GM19463 (cell line): ENCODE measurements around the gene SPEN.
"Not testable (repeated sequence)": the region's sequence is repeated elsewhere in the genome, so short reads cannot be mapped to it uniquely, and the experiment has no call there.

Experiments used
- ATAC-seq: cut with Tn5 transposase; IDR thresholded peaks from one replicate; pipeline ENCODE4 v1.9.1; 2021; ENCODE audit warnings: mild to moderate bottlenecking, moderate library complexity; ENCODE audit not compliant: unreplicated experiment

Gene SPEN

GRCh38 chr1:15896841-15897610, 49.5 kb downstream of the SPEN start:
- not testable (repeated sequence) for ATAC-seq

GRCh38 chr1:15899266-15899665, 51.8 kb downstream of the SPEN start:
- no peak for ATAC-seq

GRCh38 chr1:15900662-15901279, 53.3 kb downstream of the SPEN start:
- no peak for ATAC-seq

- ATAC-seq = no peak
Observed at GRCh38 chr1:15902882-15903281, 55.4 kb downstream of the SPEN start.

- no peak for ATAC-seq
Observed at GRCh38 chr1:15908597-15908996, 61.1 kb downstream of the SPEN start.

GRCh38 chr1:15911141-15911540, 63.6 kb downstream of the SPEN start:
- no peak for ATAC-seq

- no peak for ATAC-seq
Observed at GRCh38 chr1:15911927-15912326, 64.4 kb downstream of the SPEN start.

GRCh38 chr1:15913607-15914006, 66.1 kb downstream of the SPEN start:
- not testable (repeated sequence) for ATAC-seq

- ATAC-seq = no peak
Observed at GRCh38 chr1:15915991-15916390, 68.5 kb downstream of the SPEN start.

GRCh38 chr1:15916417-15916816, 68.9 kb downstream of the SPEN start:
- no peak for ATAC-seq

GRCh38 chr1:15916916-15917315, 69.4 kb downstream of the SPEN start:
- no peak for ATAC-seq

GRCh38 chr1:15918962-15919715, 71.6 kb downstream of the SPEN start:
- peak; percentile 74 for ATAC-seq

GRCh38 chr1:15923241-15923640, 75.7 kb downstream of the SPEN start:
- ATAC-seq = no peak

GRCh38 chr1:15926448-15926847, 78.9 kb downstream of the SPEN start:
- not testable (repeated sequence) for ATAC-seq

GRCh38 chr1:15928971-15929965, 81.8 kb downstream of the SPEN start:
- no peak for ATAC-seq

GRCh38 chr1:15931401-15931800, 83.9 kb downstream of the SPEN start:
- no peak for ATAC-seq

- ATAC-seq = no peak
Observed at GRCh38 chr1:15931884-15932283, 84.4 kb downstream of the SPEN start.

GRCh38 chr1:15932612-15933011, 85.1 kb downstream of the SPEN start:
- ATAC-seq = no peak

GRCh38 chr1:15933684-15934083, 86.2 kb downstream of the SPEN start:
- no peak for ATAC-seq

GRCh38 chr1:15934211-15935055, 86.9 kb downstream of the SPEN start:
- no peak for ATAC-seq
